HG02610 (cell line): Measurements from ENCODE around the gene ERI3.

Experiments used
- ATAC-seq: cut with Tn5 transposase; IDR thresholded peaks from one replicate; pipeline ENCODE4 v1.9.1; 2021; ENCODE audit warnings: mild to moderate bottlenecking, moderate library complexity; ENCODE audit not compliant: unreplicated experiment

ERI3 gene, protein sequence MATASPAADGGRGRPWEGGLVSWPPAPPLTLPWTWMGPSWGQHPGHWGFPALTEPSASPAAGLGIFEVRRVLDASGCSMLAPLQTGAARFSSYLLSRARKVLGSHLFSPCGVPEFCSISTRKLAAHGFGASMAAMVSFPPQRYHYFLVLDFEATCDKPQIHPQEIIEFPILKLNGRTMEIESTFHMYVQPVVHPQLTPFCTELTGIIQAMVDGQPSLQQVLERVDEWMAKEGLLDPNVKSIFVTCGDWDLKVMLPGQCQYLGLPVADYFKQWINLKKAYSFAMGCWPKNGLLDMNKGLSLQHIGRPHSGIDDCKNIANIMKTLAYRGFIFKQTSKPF

DNA sequence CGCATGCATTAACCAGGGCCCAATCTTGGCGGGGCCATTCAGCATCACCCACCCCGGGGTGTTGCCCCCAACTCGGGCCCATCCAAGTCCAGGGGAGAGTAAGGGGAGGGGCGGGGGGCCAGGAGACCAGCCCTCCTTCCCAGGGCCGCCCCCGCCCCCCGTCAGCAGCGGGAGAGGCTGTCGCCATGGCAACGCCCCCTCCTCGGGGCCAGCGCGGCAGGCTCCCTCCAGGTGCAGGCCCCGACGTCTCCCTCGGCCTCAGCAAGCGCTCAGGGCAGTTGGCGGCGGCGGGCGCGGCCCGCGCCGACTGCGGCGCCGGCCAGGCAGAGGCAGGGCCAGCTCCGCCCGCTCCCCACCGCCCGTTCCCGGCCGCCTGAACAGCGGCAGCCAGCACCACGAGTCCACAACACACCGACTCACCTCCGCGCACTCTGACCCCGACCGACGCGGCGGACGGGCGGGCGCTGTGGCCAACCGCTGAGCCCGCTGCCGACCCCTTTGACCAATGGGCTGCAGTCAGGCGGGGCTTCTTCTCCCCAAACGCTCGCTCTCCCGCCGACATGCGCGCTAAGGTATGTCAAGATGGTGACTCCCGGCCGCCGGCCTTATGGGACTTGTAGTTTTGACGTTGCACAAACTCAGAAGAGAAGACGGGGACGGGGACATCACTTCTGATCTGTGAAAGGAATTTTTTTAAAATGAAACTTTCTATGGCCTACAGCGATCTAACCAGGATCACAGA, at the start of gene ERI3:
TSS of gene ERI3 (minus strand) at position 418 of the 742 bp plus-strand sequence. CDS start at position 187, 231 bp downstream.
- ATAC-seq = peak; percentile 99

DNA sequence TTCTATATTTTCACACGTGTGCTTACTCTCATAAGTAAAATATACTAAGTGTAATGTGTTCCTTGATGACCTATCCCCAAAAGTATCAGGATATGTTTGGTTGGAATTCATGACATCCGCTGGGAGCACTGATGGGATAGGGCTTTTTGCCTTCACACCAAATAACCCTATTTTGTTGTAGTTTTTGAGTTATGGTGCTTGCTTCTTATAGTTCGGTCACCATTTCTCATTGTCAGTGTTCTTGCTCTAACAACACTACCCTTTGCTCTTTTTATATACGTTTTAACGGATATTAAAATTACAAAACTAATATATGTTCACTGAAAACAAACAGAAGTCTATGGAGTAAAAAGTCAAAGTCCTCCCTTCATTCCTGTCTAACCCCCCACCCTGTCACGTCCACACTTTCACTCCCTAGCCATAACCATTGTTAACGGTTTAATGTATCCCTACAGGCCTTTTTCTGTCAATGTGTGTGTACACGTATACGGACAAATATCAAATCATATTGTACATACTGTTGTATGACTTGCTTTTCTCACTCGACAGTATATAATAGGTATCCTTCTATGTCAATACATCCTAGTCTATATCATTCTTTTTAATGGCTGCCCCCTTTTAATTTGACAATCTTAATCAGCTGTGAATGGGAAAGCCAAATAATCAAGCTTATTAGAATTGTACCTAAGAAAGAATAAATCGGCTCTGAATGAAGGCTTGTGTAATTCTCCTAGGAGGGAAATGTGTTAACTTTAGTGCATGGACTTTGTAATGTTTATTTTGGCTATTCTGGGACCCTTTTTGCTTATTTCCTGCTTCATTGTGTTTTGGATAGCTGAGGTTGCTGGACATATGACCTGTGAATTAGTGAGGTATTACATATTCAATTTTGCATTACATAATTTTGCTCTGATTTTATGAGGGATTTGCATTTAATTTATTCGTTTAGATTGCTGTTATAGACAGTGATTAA, 46.5 kb upstream of the ERI3 start:
- no peak for ATAC-seq

DNA sequence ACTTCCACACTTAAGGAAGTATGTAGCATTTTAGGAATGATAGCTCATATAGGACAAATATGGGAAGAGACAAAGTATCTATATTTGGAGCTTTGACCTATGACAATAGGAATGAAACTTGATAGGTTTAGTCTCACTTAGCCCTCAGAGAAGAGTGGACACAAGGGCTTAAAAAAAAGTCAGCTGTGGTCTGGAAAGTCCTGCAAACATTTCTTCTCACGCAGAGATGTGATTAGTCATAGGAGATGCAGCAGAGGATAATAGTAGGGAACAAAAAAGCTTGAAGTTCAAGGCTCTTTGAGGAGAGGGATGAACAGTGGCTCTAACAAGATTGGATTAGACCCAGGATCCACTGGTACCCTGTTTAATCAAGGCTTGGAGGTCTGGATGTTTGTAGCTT, 35.2 kb upstream of the ERI3 start:
- no peak for ATAC-seq

DNA sequence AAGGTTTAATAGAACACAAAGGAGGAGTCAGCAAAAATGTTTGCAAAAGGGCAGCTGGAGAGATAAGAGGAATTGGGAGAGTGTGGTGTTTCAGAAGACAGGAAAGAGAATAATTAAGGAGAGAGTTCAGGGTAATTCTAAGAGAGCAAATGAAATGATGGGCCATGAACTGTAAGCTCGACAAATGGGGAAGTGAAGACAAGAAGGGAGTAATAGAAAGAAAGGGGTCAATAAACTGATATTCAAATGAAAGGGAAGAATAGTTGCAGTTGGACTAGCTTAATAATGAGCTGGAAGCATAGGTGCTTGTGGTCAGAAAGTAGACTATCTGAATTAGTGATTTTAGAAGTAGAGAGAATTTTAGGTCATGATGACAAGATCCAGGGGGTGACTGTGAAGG, 34.4 kb upstream of the ERI3 start:
- ATAC-seq = no peak

DNA sequence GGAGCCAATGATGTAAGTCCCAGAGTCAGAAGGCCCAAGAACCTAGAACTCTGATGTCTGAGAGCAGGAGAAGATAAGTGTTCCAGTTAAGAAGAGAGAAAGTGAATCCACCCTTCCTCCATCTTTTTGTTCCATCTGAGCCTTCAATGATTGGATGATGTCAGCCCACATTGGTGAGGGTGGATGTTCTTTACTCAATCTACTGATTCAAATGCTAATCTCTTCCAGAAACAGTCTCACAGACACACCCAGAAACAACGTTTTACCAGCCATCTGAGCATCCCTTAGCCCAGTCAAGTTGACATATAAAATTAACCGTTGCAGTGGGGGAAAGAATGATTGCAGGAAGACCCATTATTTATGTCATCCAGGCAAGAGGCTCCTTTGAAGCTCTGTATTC, 33.5 kb upstream of the ERI3 start:
- no peak for ATAC-seq

DNA sequence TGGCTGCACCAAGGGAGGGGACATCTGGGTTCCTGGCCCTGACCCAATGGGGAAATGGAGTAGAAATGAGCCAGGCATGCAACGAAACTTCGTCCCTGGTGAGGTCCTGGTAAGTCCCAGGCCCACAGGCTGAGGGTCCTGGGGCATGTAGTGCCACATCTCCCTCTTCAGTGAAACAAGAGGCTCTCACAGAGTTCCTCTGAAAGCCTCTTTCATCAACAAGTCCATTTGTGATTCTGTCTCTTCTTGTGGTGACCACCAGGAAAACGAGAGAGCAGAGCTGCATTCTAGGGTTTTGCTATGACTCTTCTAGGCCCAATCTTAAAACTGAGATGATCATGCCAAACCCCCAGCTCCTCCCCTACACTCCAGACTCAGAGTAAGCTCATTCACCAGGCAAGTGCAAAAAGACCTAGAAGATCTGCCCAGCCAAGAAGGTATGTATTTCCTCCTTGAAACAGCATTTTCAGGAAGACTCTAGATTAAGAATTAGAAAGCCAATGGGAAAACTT, 25.7 kb upstream of the ERI3 start:
- ATAC-seq = no peak

DNA sequence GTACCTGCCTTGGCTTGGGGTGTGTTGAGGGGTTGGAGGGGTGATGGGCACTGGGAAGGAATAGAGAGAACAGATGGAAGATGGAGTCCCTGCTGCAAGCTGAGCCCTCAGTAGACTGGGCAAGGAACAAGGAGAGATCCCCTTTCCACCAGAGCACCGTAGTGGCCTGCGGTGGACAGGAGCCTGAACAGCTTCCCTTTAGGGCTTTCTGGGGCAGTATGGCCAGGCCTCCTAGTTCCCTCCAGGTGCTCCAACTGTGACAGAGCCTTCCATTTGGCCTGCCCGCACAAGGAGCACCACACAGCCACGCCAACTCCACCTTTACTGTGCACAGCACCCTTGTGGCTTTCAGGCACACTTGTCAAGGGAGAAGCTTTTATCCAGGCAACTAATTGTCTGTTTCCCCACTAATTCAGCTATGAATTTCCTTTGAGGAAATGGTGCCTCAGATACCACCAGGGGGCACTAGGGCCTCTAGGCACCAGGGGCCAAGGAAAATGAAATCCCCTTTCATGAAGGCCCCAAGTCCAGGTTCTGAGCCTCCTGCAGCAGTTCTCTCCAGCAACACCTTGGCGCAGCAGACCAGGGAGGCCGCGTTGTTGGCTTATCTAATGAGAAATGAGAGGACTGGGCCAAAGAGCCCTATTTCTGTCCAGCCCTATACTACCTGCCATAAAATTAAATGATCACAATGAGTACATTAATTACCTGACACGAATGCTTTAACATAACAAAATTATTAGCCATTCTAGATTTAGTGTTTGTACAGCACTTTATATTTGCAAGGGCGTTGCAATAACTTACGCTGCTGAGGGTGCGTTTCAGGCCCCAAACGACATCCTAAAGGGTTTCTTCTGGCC, 23.1 kb upstream of the ERI3 start:
- ATAC-seq = no peak

DNA sequence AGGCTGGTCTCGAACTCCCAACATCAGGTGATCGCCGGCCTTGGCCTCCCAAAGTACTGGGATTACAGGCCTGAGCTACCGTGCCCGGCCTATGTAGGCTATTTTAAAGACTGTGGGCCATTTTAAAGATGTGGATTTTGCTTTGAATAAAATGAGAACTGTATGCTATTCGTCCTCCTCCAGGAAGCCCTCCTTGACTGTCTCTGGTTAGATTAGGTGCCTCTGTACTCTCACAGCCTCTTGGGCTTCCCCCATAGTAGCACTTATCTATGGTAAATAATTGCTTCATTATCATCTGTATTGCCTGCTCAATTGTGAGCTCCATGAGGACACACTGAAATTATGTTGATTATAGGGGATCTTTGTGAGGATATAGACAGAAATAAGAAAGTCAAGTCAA, 20.5 kb upstream of the ERI3 start:
- ATAC-seq = no peak

DNA sequence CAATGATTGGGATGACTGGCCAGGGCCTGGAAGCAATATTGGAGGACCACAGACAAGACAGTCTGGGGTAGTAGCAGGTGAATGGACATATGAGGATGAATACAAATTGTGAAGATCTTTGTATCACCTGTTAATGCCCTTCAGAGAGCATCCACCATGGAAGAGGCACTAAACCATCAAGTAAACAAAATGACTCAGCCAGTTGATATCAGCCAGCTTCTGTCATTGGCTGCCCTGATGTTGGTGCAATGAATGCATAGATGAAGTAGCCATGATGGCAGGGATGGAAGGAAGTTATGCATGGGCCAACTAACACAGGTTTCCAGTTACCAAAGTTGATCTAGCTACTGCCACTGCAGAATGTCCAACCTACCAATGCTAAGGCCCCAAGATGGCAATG, 16.1 kb upstream of the ERI3 start:
- no peak for ATAC-seq

DNA sequence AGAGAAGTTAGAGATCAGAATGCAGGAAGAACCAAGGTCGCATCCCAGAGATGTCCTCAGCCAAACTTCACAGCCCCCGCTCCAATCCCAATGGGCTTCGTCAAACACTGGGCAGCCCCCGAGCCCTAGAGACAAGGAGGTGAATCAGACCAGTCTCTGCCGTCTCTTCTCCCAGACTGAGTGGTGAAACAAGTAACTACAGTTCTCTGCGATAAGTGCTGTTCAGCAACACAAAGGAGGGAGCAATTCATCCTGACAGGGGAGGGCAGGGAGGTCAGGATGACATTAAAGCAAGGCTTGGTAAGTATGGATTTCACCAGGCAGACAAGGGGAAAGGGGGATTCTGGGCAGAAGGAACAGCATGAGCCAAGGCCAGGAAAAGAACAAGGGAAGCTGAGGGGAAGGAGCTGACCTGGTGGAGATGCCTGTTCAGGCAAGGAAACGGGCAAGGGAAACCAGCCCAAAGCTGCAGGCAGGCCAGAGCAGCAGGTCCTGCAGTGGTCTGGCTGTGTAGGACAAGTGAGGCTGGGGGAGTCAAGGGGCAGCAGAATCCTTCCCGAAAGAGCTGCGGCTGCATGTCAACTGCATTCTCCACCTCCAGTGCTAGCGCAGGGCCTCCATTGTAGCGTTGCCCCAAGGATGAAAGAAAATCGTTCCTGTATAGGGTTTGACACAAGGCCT, 13.6 kb upstream of the ERI3 start:
- no peak for ATAC-seq

DNA sequence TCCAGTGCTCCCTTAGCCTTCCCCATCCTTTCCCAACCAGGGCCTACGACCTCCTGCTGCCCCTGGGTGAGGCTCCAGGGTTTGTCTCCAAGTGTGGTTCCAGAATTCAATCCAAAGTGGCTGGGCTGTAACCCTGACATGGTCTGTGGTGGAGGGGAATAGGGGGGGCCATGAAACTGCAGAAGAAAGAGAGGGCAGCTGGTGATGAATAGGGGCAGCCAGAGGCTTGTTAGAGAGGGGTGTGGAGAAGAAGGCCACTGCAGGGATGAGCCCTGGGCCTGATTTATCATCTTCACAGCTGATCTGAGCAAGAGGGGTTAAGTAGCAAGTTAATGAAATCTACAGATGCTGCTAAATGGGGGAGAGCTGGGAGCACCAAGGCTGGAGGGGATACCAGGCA, 12.9 kb upstream of the ERI3 start:
- ATAC-seq = no peak

DNA sequence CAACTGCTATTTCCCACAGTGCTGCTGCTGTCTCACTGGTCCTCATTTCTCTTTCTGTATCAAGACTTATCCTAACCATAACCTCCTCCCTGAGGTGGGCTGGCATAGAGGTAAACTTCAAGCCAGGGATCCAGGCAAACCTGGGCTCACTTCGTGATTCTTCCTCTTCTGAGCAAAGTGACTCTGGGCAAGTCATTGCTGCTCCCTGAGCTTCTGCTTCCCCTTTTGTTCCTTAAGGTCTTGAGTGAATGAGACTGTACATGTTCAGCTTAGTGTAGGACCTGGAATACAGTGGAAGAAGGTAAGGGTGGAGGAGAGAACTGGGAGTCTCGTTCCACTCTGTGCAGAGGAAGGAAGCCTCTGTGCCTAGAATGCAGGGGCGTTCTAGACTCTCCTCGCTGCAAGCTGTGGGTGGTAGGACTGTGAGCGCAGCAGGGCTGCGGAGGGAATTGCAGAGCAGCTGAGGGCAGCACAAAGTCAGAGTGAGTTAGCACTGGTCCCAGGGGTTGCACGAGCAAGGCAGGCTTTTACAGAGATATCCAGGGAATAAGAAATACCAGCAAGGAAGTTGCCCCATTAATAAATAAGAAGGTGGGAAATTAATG, 11.4 kb upstream of the ERI3 start:
- no peak for ATAC-seq

DNA sequence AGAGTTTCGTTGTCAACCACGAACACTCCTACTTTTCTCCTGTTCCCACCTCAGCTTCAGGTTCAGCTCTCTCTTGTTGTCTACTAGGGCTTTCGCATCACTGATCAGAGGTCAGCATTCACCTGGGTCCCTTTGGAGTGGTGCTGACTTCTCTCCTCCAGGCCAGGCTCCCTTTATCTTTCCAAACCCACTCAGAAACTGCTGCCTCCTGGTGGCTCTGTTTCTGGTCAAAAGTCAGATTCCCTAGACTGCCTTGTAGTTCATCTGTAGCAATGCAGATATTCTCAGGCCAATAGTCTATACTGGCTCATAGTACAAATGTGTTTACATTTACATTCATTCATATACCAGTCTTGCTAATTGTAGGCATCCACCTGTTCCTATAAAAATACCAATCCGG, 6.4 kb upstream of the ERI3 start:
- no peak for ATAC-seq

DNA sequence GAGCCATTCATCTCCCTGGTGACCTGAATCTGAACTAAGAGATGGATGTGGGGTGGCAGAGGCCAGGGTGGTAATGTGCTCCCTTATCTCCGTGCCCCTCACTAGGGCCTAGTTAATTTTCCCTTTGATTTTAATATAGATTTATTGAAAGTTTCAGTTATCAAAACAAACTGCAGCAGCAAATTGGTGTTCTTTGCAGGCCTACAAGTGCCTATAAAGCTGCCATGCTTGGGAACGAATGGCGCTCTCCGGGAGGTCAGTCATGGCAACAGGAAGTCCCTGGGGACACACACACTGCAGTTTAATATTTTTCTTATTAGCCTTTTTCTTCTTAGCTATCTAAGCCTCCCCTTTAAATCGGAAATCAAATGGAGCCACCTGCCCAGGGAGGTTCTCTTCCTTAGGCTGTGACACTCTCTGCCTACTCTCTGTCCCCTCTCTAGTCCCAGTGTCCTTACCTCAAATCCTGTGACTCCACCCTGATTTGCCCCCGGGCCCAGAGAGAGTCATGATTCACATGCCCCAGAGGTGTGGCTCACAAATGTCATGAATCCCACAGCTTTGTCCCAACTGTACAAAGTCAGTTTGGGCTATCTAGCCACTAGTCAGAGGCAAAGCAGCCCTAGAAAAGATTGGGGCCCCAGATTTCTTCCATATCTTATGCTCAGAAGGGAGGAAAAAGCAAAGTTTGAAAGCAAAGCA, 4.3 kb upstream of the ERI3 start:
- no peak for ATAC-seq

DNA sequence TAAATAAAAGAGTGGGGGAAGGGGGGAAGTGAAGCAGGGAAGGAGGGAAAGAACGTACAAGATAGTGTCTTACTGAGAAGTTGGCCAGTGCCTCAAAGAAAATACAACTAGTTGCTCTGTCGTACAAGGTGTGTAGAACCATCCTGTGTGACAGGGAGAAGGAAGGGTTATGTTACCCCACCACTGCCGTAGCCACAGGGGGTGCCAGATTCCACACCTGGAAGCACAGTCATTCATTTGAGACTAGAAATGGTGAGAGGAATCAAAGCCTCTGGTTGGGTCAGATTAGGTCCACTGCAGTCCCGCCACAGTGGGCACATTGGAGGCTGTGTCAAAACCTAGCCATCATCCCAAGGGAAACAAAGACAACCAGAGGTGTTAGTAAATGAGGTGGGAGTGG, 2.7 kb upstream of the ERI3 start:
- no peak for ATAC-seq

DNA sequence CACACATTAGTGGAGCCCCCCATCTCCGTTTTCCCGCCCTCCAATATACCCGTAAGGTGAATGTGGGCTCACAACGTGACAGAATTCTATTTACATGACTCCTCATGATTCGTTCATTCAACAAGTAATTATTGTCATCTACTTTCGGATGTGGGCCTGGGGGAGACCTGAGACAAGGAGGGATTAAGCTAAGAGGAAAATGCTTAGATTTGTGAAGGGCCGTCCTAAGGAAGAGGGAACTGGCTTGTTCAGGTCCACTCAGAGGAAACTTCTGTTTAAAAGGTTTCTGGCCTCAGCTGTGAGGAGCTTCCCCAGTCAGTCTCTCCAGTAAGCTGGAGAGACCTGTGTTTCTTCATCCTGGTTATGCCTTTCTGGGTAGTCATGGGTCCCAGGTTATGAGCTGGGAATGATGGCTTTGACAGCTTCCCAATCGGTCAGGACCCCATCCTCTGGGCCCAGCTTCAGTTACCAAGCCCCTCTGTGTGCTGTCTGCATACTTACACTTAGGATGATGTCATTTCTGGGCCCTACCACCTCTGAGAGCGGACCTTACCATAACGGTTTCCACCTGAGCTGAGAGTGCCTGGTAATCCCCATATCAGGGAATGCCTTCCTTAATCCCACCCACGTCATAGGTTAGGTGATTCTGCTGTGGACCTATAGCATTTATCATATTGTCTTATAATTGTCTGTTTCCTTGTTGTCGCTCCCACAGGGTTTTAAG, 687 bp upstream of the ERI3 start:
- no peak for ATAC-seq

DNA sequence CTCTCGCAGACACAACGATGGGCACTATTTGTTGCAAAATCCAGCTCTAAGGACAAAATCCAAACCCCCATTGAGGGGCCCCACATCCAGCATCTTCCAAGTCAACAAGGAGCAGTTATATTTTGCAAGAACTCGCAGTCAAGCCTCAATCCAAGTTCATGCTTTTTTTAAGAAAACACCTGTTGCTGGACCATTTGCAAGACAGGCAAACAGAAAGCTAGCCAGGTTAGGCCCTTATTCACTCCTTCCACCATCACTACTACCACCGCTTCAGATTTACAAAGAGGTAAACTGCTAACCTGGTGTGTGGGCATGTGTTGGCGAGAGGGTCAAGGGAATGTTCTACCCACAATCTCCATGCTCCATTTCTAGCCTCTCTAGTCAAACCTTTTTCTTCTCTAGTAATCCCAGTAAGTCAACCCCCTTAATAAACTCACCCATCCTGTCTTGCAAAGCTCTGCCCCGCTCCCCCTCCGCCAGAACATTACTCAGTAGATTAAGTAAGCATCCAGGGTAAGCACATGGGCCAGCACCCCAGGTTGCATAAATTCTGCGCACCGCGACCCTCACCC, 703 bp downstream of the ERI3 start:
- ATAC-seq = no peak

DNA sequence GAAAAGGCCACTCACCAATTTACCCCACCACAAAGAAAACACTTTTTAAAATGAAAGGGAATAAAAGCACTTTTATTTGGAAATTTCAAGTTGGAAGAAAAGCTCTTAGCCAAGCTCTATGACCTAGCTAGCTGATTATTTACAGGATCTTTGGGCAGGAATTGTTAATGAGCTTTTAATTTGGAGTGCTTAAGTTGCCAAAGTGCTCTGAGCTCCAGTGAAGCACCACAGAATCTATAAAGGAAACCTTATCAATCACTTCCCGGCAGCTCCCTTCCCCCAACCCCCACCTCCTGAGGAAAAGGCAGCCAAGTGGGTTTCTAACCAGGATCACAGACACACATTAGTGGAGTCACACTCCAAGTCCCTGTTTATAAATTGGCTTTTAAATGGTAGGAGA, 1.5 kb downstream of the ERI3 start:
- ATAC-seq = no peak
